GM13976 (cell line): ENCODE data around the gene PLK5.
"Not testable (repeated sequence)": the region's sequence is repeated elsewhere in the genome, so short reads cannot be mapped to it uniquely, and the experiment has no call there.

Experiments used
- DNase-seq: peaks from one replicate; pipeline ENCODE4 v3.0.0; 2012; ENCODE audit warnings: low spot score
- CTCF ChIP-seq: IDR thresholded peaks from 2 replicates; pipeline ENCODE4 v1.5.1; 2012; ENCODE audit warnings: borderline replicate concordance, mild to moderate bottlenecking; ENCODE audit not compliant: insufficient read depth; ENCODE audit errors: extremely low read depth, missing control alignments, control extremely low read depth
- in situ Hi-C: fragments of 300-500 bp; cut with MboI; formaldehyde crosslinking; loops from one replicate; pipeline ENCODE4 v1.12.0; 2022; ENCODE audit warnings: low sequenced_read_pairs, mixed read lengths, inconsistent platforms; ENCODE audit not compliant: unreplicated experiment

PLK5 gene

DNA sequence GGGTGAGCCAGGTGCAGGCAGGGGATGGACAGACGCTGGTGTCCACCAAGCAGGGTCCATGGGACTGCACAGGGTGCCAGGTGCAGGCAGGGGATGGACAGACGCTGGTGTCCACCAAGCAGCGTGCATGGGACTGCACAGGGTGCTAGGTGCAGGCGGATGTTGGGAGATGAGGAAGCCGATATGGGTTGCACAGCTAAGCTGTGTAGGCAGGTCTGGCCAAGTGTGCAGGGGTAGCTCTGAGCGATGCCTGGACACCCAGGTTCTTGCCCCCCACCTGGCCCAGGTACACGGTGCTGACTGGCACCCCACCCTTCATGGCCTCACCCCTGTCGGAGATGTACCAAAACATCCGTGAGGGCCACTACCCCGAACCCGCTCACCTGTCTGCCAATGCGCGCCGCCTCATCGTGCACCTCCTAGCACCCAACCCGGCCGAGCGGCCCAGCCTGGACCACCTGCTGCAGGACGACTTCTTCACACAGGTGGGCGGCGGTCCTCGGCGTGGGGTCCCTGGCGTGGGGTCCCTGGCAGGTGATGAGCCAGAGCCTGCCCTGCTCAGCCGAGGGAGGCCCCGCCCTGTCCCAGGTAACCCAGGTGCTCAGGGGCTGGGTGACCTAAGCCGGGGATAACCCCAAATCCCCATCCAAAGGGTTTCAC lies 3.9 kb downstream of the PLK5 start:
- in situ Hi-C loops, result no loop called here
- no peak for TF ChIP-seq CTCF

DNA sequence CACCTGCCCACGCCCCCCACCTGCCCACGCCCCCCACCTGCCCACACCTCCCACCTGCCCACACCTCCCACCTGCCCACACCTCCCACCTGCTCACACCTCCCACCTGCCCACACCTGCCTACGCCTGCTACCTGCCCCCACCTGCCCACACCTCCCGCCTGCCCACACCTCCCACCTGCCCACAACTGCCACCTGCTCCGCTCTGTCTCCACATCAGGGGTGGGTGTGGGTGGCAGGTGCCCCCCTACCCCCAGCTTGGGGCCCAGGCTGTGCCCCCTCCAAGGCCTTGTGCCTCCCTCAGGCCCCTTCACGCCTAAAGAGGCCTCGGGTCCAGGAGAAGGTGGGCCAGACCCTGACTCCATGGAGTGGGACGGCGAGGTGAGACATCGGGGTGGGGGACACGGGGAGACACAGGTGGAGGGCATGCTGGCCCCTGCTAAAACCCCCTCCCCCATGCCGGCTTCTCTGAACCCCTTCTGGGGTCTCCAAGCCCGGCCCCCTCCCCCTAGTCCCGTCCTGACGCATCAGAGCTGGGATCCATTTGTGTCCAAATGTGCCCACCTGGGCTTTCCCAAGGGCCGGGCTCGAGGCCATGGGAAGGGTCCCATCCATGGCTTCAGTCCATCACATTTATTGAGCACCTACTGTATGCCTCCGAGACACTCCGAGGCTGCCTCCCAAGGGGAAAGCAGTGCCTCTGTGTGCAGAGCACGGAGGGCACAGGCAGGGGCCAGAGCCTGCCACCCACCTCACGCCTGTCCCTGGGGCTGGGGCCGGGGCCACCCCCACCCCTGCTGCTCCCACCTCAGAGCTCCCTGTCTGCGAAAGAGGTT lies 4.9 kb downstream of the PLK5 start:
- TF ChIP-seq CTCF, result no peak
- in situ Hi-C loops, result no loop called here
- DNase-seq, result no peak

More for the DNA sequence above, 3.9 kb downstream of the PLK5 start:
- DNase-seq, result no peak

DNA sequence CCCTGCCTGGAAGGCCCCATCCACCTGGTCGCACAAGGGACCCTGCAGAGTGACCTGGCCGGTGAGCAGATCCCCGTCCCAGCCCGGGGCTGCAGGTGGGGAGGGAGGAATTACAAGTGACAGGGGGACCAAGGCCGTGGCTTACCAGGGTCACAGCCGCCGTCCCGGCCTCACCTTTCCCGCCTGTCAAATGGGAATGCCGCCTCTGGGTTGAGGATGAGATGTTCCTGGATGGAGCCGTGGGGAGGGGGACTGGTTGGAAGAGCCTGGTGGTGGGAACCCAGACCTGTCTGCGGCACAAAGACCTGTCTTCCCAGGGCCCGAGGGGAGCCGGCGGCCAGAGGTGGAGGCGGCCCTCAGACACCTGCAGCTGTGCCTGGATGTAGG lies 5.5 kb downstream of the PLK5 start:
- no peak for TF ChIP-seq CTCF
- DNase-seq, result no peak
- in situ Hi-C loops, result no loop called here

DNA sequence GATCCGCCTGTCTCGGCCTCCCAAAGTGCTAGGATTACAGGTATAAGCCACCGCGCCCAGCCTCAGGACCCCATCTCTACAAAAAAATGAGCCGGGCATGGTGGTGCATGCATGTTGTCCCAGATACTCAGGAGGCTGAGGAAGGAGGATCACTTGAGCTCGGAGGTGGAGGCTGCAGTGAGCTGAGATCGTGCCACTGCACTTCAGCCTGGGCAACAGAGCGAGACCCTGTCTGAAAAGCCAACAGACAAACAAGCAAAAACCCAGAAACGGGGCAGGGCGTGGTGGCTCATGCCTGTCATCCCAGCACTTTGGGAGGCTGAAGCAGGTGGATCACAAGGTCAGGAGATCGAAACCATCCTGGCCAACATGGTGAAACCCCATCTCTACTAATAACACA lies 7.0 kb downstream of the PLK5 start:
- in situ Hi-C loops, result not testable (repeated sequence)

DNA sequence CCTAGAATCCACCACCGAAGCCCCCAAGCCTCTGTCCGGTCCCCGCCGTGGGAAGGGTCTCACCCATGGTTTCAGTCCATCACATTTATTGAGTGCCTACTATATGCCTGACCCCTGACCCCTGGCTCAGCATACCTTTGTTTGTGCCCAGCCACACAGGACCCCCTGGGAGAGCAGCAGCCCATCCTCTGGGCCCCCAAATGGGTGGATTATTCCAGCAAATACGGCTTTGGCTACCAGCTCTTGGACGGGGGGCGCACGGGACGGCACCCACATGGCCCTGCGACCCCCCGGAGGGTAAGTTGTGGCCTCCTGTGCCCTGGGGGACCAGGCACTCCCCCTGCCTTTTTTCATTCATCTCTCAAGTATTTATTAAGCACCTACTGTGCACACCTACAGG lies 7.7 kb downstream of the PLK5 start:
- no peak for TF ChIP-seq CTCF
- in situ Hi-C loops, result no loop called here
- no peak for DNase-seq

More for the DNA sequence above, 7.0 kb downstream of the PLK5 start:
- not testable (repeated sequence) for DNase-seq

- no peak for TF ChIP-seq CTCF
- no peak for DNase-seq
- in situ Hi-C loops, result no loop called here
These were observed 8.1 kb downstream of the PLK5 start for GRCh38 chr19:1532003-1532402.

DNA sequence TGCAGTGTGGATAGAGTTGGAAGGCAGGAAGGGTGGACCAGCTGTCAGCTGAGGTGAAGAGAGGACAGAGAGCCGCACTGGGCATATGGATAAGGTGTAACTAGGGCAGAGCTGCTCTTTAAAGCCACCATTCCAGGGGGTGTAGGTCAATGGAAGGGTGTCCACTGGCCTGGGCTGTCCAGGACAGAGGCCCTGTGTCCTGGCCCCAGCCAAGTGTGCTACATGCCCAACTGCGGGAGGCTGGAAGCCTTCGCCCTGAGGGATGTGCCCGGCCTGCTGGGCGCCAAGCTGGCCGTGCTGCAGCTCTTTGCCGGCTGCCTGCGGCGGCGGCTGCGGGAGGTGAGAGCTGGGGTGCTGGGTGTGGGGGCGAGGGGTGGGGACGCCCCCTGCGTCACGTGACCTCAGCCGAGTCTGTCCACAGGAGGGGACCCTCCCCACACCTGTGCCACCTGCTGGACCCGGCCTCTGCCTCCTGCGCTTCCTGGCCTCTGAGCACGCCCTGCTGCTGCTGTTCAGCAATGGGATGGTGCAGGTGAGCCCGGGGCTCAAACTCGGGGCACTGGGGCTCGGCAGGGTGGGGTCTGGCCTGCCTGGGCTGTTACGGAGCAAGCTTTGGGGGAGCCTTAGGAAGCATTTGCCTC lies 9.8 kb downstream of the PLK5 start:
- in situ Hi-C loops, result no loop called here

More for the DNA sequence above, 9.8 kb downstream of the PLK5 start:
- TF ChIP-seq CTCF, result no peak
- DNase-seq, result no peak
